Measurements from ENCODE around the gene TM7SF2. TPM values are rescaled to one million over a fixed set of nuclear protein-coding genes. Genes with fewer than 3 reads are reported as not detected.

Gene TM7SF2
- total RNA-seq, 1 donor from 2014 or later = 50.1 TPM

- DNase-seq (ENCODE audit: low spot score) = no peak
- intact Hi-C loops (cut with DNase I) = no loop called here
Observed at GRCh38 chr11:65086809-65087208, 24.9 kb upstream of the TM7SF2 start.

DNA sequence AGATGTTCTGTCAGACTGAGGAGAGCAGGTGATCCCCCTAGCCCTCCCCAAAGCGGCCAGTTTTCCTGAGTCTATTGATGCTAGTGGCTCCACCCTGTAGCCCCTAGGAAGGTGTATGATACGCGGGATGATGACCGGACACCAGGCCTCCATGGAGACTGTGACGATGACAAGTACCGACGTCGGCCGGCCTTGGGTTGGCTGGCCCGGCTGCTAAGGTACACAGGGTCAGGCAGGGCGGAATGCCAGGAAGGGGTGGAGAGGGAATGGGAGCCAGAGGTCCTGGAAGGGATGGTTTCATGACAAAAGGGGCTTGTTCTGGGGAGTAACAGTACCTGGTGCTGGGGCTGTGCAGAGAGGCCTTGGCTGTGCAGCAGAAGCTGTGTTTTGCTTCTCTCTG lies 24.5 kb upstream of the TM7SF2 start:
- DNase-seq (ENCODE audit: low spot score) = no peak
- intact Hi-C loops (cut with DNase I) = no loop called here

DNA sequence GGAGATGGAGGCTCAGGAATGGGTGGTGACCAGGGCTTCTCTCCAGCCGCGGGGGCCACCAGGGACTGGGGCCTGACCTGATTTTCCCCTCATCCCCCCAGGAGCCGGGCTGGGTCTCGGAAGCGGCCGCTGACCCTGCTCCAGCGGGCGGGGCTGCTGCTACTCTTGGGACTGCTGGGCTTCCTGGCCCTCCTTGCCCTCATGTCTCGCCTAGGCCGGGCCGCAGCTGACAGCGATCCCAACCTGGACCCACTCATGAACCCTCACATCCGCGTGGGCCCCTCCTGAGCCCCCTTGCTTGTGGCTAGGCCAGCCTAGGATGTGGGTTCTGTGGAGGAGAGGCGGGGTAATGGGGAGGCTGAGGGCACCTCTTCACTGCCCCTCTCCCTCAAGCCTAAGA lies 23.8 kb upstream of the TM7SF2 start:
- intact Hi-C loops (cut with DNase I) = no loop called here
- no peak for DNase-seq (ENCODE audit: low spot score)

DNA sequence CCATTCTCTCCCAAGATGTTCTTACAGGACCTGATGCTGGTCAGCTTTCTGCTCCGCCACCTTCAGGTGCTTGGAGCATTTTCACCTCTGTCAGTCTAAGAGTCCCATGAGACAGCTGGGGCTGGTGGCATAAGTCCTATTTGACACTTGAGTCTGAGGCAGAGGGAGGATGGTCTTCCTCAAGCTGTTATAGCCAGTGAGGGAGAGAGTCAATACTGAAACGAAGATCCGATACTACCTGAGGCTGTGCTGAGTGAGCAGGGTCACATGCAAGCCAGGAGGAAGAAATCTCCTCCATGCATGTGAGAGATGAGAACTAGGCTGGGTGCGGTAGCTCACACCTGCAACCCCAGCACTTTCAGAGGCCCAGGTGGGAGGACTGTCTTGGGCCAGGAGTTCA lies 22.1 kb upstream of the TM7SF2 start:
- intact Hi-C loops (cut with DNase I) = no loop called here
- DNase-seq (ENCODE audit: low spot score) = no peak

DNA sequence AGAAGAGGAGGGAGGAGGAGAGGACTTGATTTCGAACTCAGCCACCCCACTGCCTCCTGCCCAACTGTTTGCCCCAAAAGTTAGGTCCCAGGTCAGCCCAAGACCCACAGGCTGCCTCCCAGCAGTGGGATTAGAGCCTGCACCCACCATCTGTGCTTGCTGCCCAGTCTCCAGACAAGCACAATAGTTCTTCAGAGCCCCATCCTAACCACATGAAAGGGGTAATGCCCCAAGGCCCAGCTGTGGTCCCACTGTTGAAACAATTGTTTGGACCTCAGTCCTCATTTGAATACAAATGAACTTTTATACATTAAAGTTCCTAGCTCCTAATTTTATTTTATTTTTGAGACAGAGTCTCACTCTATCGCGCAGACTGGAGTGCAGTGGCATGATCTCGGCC lies 21.0 kb upstream of the TM7SF2 start:
- DNase-seq (ENCODE audit: low spot score) = no peak
- intact Hi-C loops (cut with DNase I) = no loop called here

GRCh38 chr11:65095427-65095826 lies 16.2 kb upstream of the TM7SF2 start:
- intact Hi-C loops (cut with DNase I) = no loop called here
- no peak for DNase-seq (ENCODE audit: low spot score)

- intact Hi-C loops (cut with DNase I) = loop anchor here (1.0 kb wide), 1 partner anchor 12 kb away; the partner anchor contains the start of genes CDCA5 and ZFPL1
- peak; percentile 93 for DNase-seq (ENCODE audit: low spot score)
Observed at GRCh38 chr11:65095974-65096806, 15.5 kb upstream of the TM7SF2 start, which contains the start of gene VPS51. Gene VPS51 (plus strand): TSS chr11:65096214. CDS start chr11:65096251, 37 bp downstream.

- DNase-seq (ENCODE audit: low spot score) = no peak
- intact Hi-C loops (cut with DNase I) = loop anchor here (1.0 kb wide), 1 partner anchor 13 kb away; the partner anchor contains the start of genes CDCA5 and ZFPL1
Observed at GRCh38 chr11:65096926-65097325, 14.7 kb upstream of the TM7SF2 start.

DNA sequence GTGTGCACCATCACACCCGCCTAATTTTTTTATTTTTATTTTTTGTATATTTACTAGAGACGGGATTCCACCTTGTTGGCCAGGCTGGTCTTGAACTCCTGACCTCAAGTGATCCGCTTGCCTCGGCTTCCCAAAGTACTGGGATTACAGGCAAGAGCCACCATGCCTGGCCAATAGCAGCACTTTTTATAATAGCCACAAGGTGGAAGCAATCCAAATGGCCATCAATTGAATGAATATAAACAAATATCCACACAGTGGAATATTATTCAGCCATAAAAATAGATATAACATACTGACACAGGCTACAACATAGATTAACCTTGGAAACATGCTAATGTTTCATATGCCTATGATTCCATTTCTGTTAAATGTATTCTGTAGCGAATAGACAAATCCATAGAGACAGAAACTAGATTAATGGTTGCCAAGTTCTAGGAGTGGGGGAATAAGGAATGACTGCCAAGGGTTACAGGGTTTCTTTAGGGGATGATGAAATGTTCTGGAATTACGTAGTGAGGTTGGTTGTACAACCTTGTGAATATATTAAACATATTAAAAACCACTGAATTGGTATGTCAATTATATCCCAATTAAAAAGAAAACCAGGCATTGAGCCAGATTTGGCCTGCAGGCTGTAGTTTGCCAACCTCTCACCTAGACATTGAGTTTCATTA lies 10.9 kb upstream of the TM7SF2 start:
- intact Hi-C loops (cut with DNase I) = no loop called here
- no peak for DNase-seq (ENCODE audit: low spot score)

DNA sequence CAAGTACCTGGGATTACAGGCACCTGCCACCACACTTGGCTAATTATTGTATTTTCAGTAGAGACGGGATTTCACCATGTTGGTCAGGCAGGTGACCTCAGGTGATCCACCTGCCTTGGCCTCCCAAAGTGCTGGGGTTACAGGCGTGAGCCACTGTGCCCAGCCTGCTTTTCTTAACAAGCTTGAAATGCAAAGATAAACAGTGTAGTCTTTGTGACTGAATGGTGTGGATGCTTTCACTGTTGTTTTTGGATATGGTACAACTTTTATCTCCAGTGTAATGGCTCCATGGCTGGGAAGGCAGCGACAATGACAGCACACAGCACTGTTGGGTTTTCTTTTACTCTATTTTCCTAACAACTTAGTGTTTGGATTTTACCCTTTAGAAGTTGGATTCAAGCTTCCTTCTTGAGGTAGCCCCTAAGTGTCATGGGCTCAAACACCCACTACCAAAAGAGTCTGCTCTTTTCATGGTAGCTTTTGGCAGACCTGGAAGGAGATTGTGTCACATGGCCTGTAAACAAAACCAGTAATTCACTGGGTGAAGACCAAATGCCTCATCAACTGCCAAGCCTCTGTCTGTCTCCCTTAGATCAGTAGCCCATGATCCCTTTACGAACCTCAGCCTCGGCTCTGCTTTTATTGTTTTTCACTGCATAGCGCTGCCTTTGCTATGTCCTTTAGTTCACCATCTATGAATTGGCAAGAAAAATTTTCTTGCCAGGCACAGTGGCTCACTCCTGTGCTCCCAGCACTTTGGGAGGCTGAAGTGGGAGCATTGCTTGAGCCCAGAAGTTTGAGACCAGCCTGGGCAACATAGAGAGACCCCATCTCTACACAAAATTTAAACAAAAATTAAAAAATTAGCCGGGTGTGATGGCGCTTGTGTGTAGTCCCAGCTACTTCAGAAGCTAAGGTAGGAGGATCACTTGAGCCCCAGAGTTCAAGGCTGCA lies 9.3 kb upstream of the TM7SF2 start:
- no peak for DNase-seq (ENCODE audit: low spot score)
- intact Hi-C loops (cut with DNase I) = no loop called here

- DNase-seq (ENCODE audit: low spot score) = no peak
- intact Hi-C loops (cut with DNase I) = no loop called here
Observed at GRCh38 chr11:65103476-65103875, 8.2 kb upstream of the TM7SF2 start.

DNA sequence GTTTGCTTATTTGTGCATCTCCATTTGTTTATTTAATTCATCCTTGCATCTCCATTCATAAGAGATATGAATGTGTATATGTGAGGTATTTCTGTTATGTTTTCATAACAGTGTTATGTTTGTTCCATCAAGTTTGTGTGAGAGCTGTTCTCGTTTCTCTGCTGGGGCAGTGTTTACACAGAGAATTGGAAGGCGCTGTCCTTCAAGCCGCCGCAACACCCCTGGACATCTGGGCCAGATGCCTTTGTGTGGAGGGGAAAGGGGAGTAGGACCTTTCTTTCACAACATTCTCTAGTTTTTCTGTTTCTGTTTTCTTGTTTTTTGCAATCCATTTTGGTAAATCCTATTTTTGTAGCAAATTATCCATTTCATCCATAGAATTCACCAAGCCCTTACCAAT lies 7.0 kb upstream of the TM7SF2 start:
- no peak for DNase-seq (ENCODE audit: low spot score)
- intact Hi-C loops (cut with DNase I) = no loop called here

GRCh38 chr11:65107078-65107477 lies 4.6 kb upstream of the TM7SF2 start:
- intact Hi-C loops (cut with DNase I) = no loop called here
- no peak for DNase-seq (ENCODE audit: low spot score)

DNA sequence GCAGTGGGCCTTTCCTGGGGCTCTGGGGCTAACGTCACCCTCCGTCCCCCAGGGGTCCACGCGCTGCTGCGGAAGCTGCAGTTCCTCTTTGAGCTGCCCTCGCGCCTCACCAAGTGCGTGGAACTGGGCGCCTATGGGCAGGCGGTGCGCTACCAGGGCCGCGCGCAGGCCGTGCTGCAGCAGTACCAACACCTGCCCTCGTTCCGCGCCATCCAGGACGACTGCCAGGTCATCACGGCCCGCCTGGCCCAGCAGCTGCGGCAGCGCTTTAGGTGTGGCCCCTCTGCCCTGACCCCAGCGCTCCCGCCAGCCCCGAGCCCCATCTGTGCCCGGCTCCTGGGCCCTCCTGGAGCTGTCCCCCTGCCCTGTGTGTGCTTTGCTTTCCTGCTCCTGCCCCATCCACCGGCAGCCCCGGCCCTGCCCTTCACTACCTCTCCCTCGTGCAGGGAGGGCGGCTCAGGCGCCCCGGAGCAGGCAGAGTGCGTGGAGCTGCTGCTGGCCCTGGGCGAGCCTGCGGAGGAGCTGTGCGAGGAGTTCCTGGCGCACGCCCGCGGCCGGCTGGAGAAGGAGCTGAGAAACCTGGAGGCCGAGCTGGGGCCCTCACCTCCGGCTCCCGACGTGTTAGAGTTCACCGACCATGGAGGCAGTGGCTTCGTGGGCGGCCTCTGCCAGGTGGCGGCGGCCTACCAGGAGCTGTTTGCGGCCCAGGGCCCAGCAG lies 3.8 kb upstream of the TM7SF2 start:
- DNase-seq (ENCODE audit: low spot score) = no peak
- intact Hi-C loops (cut with DNase I) = no loop called here

DNA sequence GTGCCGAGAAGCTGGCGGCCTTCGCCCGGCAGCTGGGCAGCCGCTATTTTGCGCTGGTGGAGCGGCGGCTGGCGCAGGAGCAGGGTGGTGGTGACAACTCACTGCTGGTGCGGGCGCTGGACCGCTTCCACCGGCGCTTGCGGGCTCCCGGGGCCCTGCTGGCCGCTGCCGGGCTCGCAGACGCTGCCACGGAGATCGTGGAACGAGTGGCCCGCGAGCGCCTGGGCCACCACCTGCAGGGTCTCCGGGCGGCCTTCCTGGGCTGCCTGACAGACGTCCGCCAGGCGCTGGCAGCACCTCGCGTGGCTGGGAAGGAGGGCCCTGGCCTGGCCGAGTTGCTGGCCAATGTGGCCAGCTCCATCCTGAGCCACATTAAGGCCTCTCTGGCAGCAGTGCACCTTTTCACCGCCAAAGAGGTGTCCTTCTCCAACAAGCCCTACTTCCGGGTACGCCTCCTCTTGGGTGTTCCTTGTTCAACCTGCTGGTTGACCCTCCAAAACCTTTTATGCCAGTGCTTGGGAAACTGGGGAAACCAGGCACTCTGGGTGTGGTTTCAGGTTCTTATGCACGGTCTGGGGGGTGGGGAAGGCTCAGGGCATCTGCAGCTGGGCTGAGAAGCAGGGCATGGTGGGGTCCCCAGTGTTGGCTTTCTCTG lies 3.1 kb upstream of the TM7SF2 start:
- DNase-seq (ENCODE audit: low spot score) = no peak
- intact Hi-C loops (cut with DNase I) = no loop called here

- intact Hi-C loops (cut with DNase I) = no loop called here
- DNase-seq (ENCODE audit: low spot score) = no peak
Observed at GRCh38 chr11:65109231-65110198, 2.2 kb upstream of the TM7SF2 start.

DNA sequence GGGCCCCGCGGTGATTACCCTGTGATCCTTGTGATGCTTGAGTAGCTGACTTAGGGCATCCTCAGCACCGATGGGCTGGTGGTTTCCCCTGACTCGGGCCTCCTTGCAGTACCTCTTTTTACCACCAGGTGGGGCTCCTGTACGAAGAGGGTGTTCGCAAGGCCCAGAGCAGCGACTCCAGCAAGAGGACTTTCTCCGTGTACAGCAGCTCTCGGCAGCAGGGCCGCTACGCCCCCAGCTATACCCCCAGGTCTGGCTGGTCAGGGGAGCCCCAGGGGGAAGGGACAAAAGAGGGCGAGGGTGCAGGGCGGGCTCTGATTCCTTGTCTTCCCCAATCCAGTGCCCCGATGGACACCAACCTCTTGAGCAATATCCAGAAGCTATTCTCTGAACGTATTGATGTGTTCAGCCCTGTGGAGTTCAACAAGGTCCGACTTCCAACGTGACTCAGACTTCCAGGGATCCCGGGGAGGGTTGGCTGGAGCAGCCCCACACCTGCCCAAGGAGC lies 1.3 kb upstream of the TM7SF2 start:
- intact Hi-C loops (cut with DNase I) = no loop called here
- peak; percentile 92 for DNase-seq (ENCODE audit: low spot score)

All from cardiac septum (tissue), 1 donor.